ENCODE measurements around the gene UQCR10.

UQCR10 gene

DNA sequence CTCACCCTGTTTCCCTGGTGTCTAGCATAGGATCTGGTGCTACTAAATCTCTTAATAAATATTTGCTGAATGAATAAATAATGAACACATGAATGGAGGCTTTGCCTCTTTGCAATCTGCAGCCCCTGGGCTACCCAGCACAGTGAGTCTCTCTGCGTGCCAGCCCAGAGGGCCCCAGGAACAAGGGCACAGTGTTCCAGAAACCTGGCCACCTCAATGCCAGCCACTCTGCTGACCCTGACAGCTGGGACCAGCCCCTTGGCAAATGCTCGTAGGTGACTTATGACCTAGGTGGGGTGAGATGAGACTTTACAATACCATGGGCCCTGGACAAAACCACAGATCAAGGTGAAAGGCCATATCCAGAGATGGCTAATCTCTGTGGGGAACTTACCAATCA lies 31.6 kb downstream of the UQCR10 start:
- no peak for DNase-seq (ENCODE audit: low spot score)

DNA sequence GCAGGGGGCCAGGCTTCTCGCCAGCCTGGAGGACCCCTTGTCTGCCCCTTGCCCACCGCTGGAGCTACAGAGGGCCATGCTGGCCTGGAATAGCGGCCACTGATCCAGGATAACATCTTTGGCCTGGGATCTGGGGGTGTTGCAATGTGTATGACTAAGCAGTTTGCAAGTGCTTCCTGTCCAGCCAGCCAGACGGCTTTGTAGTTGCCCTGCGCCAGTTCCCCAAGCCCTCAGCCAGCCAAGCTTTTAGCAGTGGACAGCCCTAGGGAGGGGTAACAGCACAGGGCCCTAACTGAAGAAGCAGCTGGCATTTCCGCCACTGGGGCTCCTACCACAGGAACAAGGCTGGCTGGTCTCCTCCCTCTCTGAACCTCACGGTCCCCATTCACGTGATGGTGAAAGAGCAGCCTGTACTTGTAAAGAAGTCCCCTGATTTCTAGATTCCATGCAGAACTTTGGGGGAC lies 32.1 kb downstream of the UQCR10 start:
- DNase-seq (ENCODE audit: low spot score): peak; percentile 35

DNA sequence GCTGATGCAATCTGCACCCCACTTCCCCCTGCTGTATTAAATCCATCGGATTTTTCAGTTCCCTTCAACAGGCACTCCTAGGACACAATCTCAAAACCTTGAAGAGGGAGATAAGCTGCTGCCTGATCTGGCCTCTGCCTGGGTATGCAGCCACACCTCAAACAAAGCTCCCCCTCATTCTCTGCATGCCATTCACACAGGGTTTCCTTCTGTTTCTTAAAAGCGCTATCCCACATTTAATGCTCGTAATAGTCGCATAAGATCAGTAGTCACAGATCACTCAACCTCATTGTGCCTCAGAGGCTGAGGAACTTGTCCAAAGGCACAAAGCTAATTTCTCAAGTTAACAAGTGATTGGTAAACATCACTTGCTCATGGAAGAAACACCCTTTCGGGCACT lies 34.0 kb downstream of the UQCR10 start:
- DNase-seq (ENCODE audit: low spot score): no peak

DNA sequence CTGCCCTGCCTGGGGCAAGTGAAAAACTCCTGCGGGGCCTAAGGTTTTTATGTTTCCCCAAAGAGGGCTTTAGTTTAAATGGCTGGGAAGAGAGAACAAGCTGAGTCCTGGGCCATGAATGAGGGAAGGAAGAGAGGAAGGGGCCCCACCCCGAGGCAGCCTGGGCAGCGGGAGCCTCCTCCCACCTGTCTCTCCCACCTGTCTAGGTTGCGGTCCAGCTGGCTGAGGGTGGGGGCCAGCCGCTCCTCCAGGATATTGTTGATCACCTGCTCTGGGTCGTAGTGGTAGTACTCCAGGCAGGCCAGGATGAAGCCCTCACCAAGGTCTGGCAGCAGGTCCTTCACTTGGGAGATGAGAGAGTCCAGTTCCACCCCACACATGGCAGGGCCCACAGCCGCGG lies 34.6 kb downstream of the UQCR10 start:
- DNase-seq (ENCODE audit: low spot score): no peak

DNA sequence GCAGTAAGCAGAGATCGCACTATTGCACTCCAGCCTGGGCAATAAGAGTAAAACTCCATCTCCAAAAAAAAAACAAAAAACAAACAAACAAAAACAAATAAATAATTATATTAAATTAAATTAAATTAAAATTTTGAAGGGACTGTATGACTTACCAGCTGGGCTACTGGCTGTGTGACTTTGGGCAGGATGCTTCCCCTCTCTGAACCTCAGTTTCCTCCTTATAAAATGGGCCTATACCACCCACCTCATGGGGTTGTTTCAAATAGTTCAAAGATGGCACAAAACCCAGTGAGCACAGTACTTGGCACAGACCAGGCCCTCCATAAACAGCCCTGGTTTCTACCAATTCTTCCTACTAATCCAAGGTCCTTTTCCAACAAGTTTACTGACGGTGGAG lies 36.0 kb downstream of the UQCR10 start:
- no peak for DNase-seq (ENCODE audit: low spot score)

DNA sequence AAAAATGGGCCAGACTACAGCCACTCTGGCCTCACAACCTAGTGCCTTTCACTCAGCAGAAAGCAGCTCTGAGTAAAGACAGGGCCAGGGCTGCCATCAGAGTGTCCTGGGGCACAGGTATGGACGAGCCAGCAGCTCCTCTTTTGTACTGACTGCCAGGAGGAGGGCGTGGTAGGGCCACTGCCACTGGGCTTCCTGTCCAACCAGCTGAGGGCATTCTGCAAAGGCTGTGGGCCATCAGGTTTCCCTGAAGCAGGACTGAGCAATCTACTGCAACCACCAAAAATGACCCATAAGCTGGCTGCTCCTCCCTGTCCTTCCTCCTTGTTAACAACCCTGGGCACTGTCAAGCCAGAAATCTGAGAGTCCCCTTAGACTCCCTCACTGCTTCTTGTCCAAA lies 37.8 kb downstream of the UQCR10 start:
- DNase-seq (ENCODE audit: low spot score): no peak

DNA sequence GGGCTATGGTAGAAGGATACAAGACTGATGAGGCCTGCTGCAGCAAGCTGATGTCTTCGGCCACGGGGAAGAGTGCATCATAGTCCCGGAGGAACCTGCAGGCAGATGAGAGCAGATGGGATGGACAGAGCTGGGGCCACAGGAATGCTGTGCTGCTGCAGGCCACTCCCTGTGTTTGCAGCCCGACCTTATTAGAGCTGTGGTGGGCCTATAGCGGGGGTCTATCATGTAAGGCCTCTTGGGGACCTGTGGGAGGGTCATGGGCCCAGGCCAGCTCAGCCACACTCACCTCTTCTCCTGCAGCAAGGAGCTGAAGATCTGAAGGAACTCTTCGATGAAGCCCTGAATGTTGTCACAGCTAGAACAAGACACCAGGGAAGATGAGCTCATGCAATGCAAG lies 39.0 kb downstream of the UQCR10 start:
- DNase-seq (ENCODE audit: low spot score): no peak

DNA sequence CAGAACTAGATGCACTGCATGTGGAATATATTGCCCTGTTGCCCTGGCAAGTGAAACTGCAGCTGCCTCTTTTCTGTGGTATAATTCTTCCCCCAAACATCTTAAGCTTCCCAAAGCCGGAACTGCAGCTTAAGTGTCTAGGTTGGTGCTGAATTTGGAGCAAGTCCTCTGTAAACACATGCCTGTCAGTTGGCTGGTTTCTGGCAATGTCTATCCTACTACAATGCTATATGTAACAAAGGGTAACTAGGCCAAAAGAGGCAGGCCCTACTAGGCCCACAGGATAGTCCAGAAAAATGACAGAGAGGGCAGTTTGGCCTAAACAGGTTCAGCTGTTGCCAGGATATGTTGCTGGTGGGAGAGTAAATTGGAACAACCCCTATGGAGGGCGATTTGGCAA lies 43.0 kb downstream of the UQCR10 start:
- DNase-seq (ENCODE audit: low spot score): no peak

DNA sequence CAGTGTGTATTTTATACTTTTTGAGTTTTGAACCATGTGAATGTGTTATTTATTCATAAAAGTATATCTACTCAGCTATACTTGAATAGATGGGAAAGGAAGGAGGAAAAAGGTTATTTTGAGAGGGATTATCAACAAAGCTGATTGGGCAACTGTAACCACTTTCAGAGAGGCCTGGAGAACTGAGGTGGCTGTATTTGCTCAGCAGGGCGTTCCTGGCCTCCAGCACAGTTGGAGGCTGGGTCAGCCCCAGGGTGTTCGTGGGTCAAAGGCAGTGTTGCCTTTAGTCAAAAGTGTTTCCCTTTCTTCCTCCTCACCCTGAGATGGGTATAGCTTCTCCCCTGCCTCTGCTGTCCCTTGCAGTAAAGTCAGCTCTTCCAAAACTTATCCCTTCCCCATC lies 44.2 kb downstream of the UQCR10 start:
- no peak for DNase-seq (ENCODE audit: low spot score)

DNA sequence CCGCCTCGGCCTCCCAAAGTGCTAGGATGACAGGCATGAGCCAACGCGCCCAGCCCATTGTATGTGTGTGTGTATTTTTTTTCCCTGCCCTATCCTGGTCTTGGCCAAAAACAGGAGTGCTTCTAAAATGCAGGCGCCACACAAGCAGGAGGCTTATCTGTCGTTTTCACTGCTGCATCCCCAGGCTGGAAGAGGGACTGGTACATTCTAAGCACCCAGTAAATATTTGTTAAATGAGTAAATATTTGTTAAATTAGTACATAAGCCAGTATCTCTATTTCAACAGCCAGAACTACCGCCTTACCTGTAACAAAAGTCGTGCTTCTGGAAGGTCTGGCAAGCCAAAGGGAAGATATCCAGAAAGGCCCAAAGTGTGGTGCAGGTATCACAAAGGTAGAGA lies 46.0 kb downstream of the UQCR10 start:
- no peak for DNase-seq (ENCODE audit: low spot score)

DNA sequence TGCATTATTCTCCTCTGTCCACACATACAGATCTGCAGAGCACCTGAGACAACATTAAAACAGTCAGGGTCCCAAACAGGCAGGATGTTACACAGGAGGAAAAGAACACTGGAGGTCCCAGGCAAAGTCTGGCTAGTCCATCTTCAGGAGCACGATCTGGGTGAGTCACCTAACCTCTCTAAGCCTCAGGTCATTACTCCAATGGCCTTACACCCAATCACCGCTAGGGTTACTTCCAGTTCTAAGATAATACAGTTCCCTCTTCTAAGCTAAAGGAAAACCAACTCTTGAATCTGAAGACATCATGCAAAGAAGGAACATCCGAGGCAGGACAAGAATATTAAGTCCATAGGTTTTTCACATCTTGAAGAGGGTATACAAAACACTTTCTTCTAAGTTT lies 46.4 kb downstream of the UQCR10 start:
- peak; percentile 45 for DNase-seq (ENCODE audit: low spot score)

DNA sequence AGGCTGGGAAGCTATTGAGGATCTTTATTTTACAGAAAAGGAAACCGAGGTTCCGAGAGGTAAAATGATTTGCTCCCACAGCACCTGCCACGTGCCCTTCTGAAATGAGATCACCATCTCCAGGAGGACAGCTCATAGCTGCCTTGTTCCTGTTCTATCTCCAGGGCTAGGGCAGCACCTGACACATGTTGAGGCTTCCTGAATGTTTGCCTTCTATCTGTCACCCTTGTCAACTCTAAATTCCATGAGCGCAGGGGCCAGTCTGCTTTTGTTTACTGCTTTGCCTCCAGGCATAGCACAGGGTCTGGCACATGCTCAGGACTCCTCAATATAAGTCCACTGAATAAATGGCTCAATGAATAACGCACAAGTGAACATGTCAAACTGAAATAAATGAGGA lies 46.8 kb downstream of the UQCR10 start:
- DNase-seq (ENCODE audit: low spot score): no peak

DNA sequence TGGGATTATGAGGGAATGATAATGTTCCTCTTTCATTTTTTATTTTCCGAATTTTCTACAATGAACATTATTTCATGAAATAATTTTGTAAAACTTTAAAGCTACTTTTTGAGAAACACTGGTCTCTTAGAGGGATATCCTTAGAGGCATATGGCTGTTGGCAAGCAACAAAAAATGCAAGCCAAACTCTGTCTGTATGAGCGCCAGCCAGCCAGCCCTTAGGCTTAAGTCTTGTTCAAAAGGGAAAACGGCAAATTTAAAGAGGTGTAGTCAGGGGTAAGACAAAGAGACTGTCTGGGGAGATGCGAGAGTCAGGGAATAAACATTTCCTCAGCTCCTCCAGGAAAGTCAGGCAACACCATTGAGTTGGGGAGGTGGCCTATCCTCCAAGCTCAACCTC lies 48.4 kb downstream of the UQCR10 start:
- no peak for DNase-seq (ENCODE audit: low spot score)

DNA sequence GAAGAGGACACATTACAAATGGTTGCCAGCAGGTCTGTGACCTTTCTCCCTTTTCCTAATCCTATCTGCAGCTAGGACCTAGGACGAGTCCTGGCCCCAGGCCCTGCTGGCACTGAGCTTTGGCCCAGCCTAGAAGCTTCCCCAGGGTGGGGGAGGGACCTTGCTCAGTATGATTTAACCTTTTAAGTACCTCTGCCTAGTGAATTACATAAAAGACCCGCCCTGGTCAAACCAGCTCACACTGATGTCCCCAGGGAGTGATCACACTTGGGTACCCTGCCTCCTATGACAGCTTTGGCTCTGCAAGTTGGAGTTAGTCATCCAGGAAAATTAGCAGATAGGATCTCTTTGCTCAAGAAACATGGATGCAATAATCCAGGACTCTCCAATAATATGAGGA lies 49.0 kb downstream of the UQCR10 start:
- no peak for DNase-seq (ENCODE audit: low spot score)

DNA sequence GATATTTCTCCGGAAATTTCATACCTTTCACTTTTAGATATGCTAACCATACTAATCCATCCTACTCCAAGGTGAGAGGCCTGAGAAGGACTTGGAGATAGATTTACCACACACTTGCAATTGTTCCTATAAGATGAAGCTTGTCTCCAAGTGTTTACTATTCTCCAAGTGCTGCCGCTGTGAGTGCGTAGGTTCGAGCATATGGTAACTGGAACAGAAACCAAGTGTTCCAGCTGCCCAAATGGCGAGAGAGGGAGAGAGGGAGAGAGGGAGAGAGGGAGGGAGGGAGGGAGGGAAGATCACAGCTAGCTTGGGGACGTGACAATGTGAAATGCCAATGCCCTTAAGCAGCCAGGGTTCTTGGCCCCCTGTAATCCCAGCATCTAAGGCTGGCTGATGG lies 49.4 kb downstream of the UQCR10 start:
- no peak for DNase-seq (ENCODE audit: low spot score)

DNA sequence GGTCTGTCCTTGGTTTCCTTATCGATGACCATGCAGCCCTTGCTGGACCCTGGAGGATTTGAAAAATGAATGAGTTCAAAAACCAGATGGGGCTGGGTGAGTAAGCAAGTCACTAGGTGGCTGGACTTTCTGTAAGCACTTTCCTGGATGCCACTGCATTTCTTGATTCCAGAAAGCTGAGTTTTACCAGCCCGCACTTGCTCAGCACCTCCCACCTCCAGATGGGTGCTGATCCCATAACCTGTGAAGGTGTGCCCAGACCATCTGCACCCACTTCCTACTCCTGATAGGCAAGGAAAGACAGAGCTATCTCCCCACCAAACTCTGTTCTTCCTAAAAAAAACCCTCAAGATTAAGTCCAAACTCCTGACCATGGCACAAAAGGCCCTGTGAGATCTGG lies 49.8 kb downstream of the UQCR10 start:
- no peak for DNase-seq (ENCODE audit: low spot score)

DNA sequence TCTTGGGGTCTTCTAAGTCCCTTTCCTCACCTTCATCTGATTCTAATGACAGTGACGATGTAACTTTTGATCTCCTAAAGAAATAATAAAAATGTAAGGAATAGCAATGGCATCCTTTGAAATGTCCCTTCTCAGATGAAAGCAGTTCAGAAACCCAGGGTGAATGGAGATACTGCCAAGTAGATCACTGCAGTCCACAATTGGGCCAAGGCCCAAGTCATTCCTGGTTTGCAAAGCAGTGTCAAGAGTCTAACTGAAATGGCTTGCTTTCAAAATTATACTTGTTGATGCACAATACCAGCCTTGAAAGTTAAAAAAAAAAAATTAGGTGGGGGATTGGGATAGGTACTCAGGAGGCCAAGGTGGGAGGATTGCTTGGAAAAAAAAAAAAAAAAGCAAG lies 50.6 kb downstream of the UQCR10 start:
- no peak for DNase-seq (ENCODE audit: low spot score)

DNA sequence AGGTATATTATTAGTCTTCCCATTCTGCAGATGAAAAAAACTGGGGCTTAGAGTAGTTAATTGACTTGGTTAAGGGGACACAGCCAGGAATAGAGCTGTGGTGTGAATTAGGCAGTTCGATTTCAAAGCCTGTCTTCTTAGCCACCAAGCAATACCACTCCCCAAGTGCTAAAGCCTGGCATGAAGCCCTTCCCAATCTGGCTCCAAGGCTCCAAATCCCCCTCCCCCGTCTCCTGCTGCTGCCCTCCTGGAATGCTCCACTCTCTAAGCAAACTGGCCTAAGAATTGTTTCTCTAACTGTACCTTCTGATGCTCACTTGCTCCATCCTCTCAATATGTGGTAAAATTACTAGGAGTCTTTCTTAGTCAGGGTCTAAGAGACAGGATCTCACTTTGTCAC lies 52.3 kb downstream of the UQCR10 start:
- no peak for DNase-seq (ENCODE audit: low spot score)

Data from RKO (cell line).